Vagina (tissue), 2 donors: ENCODE results near the gene SPACA7. TPM values are rescaled to one million over a fixed set of nuclear protein-coding genes. Genes with fewer than 3 reads are reported as not detected.

ENCODE experiments used
- DNase-seq, 2 donors: peaks; one replicate each; pipeline ENCODE4 v3.0.0-alpha.2; 2017; ENCODE audit errors: extremely low spot score in 2 of 2
- H3K27ac ChIP-seq: fragments of 200-600 bp; sonication (generic); one replicate; pipeline ENCODE4 v1.5.1; 2019
- H3K27me3 ChIP-seq: fragments of 200-600 bp; sonication (generic); one replicate; pipeline ENCODE4 v1.5.1; 2019
- H3K36me3 ChIP-seq, 2 donors: fragments of 200-600 bp; sonication (generic); one replicate each; pipeline ENCODE4 v1.5.1; 2017 to 2019
- H3K4me1 ChIP-seq: fragments of 200-600 bp; sonication (generic); one replicate; pipeline ENCODE4 v1.5.1; 2019
- H3K4me3 ChIP-seq, 2 donors: fragments of 200-600 bp; sonication (generic); 1 replicate in 1 of 2; 2 replicates in 1 of 2; pipeline ENCODE4 v1.5.1; 2016 to 2019
- H3K9me3 ChIP-seq: fragments of 200-600 bp; sonication (generic); one replicate; pipeline ENCODE4 v1.5.1; 2019
- POLR2A ChIP-seq, 2 donors: fragments of 450-650 bp; IDR thresholded peaks; one replicate each; pipeline ENCODE4 v1.6.1; 2017; ENCODE audit warnings: antibody characterized with exemption in 2 of 2, mild to moderate bottlenecking in 2 of 2, moderate library complexity in 2 of 2
- POLR2AphosphoS5 ChIP-seq, 2 donors: sonication (generic); formaldehyde crosslinking; IDR thresholded peaks; one replicate each; pipeline ENCODE4 v1.9.0; 2017; ENCODE audit warnings: antibody characterized with exemption in 2 of 2, mild to moderate bottlenecking in 2 of 2, low read depth in 1 of 2; ENCODE audit not compliant: insufficient read depth in 1 of 2
- intact Hi-C: fragments of 100-400 bp; cut with DNase I; formaldehyde crosslinking; loops from one replicate; pipeline ENCODE4 v1.15.1; 2023
- total RNA-seq: library from RNA; depleted of rRNA; stranded (reverse); fragments of >200 nt; gene quantifications from one replicate; pipeline ENCODE4 v1.2.3, GENCODE V29; 2016
- TF ChIP-seq, protein P1 (sequence below), 3 experiments: fragments of 450-650 bp in 2 of 3; fragments of 200-600 bp in 1 of 3; sonication (generic) in 1 of 3; IDR thresholded peaks; one replicate each; pipeline ENCODE4 v1.5.1; 2017 to 2019; ENCODE audit warnings: antibody characterized with exemption in 3 of 3, mild to moderate bottlenecking in 2 of 3, moderate library complexity in 2 of 3

The SPACA7 gene
- total RNA-seq, 1 donor from 2014 or later, result not detected

DNA sequence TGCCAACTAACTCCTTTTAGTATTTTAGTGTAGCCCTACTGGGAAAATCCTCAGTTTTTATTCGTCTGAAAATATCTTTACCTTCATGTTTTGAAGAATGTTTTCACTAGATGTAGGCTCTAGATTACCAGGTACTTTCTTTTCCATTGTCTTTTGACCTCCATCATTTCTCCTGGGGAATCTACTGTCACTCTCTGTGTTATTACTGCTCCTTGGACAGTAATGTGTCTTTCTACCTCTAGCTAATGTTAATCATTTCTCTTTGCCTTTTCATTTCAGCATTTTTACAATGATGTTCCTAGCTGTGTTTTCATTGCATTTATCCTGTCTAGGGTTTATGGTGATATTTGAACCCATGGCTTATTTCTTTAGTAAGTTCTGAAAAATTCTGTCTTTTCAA is 61.9 kb downstream of the SPACA7 start:
- DNase-seq, result no peak
- no peak for TF ChIP-seq POLR2AphosphoS5 (IDR thresholded peaks at IDR 0.05; ENCODE audit: insufficient read depth in 1 of 2, low read depth in 1 of 2)
- TF ChIP-seq, protein P1, sequence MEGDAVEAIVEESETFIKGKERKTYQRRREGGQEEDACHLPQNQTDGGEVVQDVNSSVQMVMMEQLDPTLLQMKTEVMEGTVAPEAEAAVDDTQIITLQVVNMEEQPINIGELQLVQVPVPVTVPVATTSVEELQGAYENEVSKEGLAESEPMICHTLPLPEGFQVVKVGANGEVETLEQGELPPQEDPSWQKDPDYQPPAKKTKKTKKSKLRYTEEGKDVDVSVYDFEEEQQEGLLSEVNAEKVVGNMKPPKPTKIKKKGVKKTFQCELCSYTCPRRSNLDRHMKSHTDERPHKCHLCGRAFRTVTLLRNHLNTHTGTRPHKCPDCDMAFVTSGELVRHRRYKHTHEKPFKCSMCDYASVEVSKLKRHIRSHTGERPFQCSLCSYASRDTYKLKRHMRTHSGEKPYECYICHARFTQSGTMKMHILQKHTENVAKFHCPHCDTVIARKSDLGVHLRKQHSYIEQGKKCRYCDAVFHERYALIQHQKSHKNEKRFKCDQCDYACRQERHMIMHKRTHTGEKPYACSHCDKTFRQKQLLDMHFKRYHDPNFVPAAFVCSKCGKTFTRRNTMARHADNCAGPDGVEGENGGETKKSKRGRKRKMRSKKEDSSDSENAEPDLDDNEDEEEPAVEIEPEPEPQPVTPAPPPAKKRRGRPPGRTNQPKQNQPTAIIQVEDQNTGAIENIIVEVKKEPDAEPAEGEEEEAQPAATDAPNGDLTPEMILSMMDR (IDR thresholded peaks at IDR 0.05), result no peak
- no peak for TF ChIP-seq POLR2A (IDR thresholded peaks at IDR 0.05)
- intact Hi-C loops, result no loop called here
- Histone ChIP-seq H3K27ac (no peak overlapping the region), H3K4me1 (peaks cover 5% of the 10 kb centered on the region), H3K9me3 (no peaks in the 10 kb centered on the region), H3K36me3 (no peaks in the 10 kb centered on the region), H3K4me3 (no peak overlapping the region), H3K27me3 (no peaks in the 10 kb centered on the region)

DNA sequence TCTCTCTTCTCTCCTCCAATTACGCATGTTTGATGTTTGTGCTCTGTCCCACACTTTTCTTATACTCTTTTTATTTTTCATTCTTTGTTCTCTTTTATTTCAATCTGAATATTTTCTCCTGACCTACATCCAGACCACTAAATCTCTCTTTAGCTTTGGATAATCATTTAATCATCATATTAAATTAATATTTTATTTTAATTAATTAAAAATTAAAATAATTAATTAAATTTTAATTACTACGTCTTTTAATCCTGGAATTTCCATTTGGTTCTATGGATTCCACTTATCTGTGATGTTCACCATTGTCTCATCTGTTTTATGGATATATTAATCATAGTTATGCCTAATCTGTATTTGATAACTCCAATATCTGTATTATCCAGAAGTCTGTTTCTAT is 62.4 kb downstream of the SPACA7 start:
- H3K27me3 ChIP-seq, result no peaks in the 10 kb centered on the region
- intact Hi-C loops, result no loop called here
- no peaks in the 10 kb centered on the region for H3K36me3 ChIP-seq
- peaks cover 7% of the 10 kb centered on the region for H3K4me1 ChIP-seq
- no peak for DNase-seq
- no peaks in the 10 kb centered on the region for H3K9me3 ChIP-seq
- no peak overlapping the region for H3K27ac ChIP-seq
- TF ChIP-seq POLR2AphosphoS5 (IDR thresholded peaks at IDR 0.05; ENCODE audit: insufficient read depth in 1 of 2, low read depth in 1 of 2), result no peak
- no peak for TF ChIP-seq POLR2A (IDR thresholded peaks at IDR 0.05)
- TF ChIP-seq, protein P1 (IDR thresholded peaks at IDR 0.05), result no peak
- H3K4me3 ChIP-seq, result no peak overlapping the region

DNA sequence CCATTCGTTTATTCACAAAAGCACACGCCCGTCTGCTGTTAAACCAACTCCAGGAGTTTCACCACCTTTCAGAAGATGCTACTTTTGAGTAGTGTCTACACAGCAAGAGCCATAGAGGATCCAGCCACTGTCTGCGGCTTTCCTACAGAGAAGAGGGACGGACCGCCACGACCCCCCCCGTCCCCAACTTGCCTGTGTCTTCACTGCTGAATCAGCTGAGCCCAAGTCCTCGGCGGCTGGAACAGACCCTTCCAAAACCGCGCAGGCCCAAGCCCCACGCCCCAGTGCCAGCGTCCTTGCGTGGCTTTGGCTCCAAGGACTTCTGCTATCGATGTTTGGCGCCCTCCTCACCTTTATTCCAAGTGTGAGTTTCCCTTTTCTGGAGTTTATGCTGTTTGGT is 65.1 kb downstream of the SPACA7 start:
- peaks cover 7% of the 10 kb centered on the region for H3K4me1 ChIP-seq
- H3K36me3 ChIP-seq, result no peaks in the 10 kb centered on the region
- no peaks in the 10 kb centered on the region for H3K27me3 ChIP-seq
- intact Hi-C loops, result no loop called here
- peak; percentile 71 to 90 for DNase-seq
- H3K9me3 ChIP-seq, result no peaks in the 10 kb centered on the region
- H3K4me3 ChIP-seq, result no peak overlapping the region
- TF ChIP-seq POLR2AphosphoS5 (IDR thresholded peaks at IDR 0.05; ENCODE audit: insufficient read depth in 1 of 2, low read depth in 1 of 2) (no peak), POLR2A (IDR thresholded peaks at IDR 0.05) (no peak)
- TF ChIP-seq, protein P1 (IDR thresholded peaks at IDR 0.05), result no peak
- H3K27ac ChIP-seq, result no peak overlapping the region

DNA sequence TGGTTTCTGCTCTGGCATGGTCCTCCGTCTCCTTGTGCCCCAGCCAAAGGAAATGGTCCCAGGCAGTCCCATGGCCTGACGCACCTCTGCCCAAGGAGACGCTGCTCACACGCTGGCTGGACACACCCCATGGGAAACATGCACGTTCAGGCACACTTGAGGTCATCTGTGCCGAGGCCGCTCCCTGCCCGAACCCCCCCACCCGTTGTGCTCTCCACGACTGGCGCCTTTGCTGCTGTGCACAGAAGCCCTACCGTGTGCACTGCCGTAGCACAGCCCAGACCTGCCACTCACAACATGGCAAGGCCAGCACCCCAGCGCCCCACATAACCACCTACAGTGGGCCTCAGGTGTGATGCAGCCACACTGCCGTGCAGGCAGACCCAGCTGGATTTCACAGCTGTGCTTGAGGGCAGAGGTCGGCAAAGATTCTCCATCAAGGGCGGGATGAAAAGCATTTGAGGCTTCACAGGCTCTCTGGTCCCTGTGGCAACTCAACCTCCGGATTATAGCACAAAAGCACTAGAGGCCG is 65.7 kb downstream of the SPACA7 start:
- H3K36me3 ChIP-seq, result no peaks in the 10 kb centered on the region
- H3K4me3 ChIP-seq, result no peak overlapping the region
- intact Hi-C loops, result no loop called here
- H3K4me1 ChIP-seq, result peaks cover 7% of the 10 kb centered on the region
- no peaks in the 10 kb centered on the region for H3K27me3 ChIP-seq
- no peak for DNase-seq
- H3K9me3 ChIP-seq, result no peaks in the 10 kb centered on the region
- no peak overlapping the region for H3K27ac ChIP-seq
- TF ChIP-seq POLR2AphosphoS5 (IDR thresholded peaks at IDR 0.05; ENCODE audit: insufficient read depth in 1 of 2, low read depth in 1 of 2), result no peak
- TF ChIP-seq, protein P1 (IDR thresholded peaks at IDR 0.05), result no peak
- no peak for TF ChIP-seq POLR2A (IDR thresholded peaks at IDR 0.05)

DNA sequence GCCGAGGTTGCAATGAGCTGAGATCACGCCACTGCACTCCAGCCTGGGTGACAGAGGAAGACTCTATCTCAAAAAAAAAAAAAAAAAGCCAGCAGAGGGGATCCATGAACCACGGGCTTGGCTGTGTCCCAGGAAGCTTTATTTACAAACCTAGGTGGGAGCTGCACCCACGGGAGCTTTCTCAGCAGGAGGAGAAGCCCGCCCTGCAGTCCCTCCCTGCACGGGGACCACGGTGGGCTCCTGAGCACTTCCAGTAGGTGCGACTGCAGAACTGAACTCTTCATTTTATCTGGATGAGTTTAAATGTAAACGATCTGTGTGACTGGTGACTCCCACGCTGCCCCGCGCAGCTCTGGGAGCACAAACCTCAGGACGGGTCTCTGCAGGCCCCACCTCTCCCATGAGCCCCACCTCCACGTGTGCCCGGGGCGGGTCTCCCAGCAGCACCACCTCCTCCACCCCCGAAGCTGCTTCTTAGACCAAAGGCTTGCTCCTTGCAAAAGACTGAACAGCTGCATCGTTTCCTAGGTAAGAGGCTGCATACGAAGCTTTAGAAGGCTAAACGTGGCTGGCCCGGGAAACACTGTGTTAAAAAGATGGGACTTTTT is 66.4 kb downstream of the SPACA7 start:
- Histone ChIP-seq H3K4me3 (no peak overlapping the region), H3K4me1 (peaks cover 7% of the 10 kb centered on the region), H3K36me3 (no peaks in the 10 kb centered on the region), H3K9me3 (no peaks in the 10 kb centered on the region), H3K27ac (no peak overlapping the region), H3K27me3 (no peaks in the 10 kb centered on the region)
- DNase-seq, result peak in 1 of 2 donors; percentile 74
- intact Hi-C loops, result no loop called here
- no peak for TF ChIP-seq POLR2A (IDR thresholded peaks at IDR 0.05)
- TF ChIP-seq POLR2AphosphoS5 (IDR thresholded peaks at IDR 0.05; ENCODE audit: insufficient read depth in 1 of 2, low read depth in 1 of 2), result no peak
- TF ChIP-seq, protein P1 (IDR thresholded peaks at IDR 0.05), result no peak
